Erythroblast (primary cell): ENCODE measurements around the gene OR10H5.

ENCODE experiments used
- GATA1 ChIP-seq: IDR thresholded peaks from 2 replicates; pipeline ENCODE4 v1.6.1; 2011; ENCODE audit warnings: low read depth, mild to moderate bottlenecking, control low read depth, low read length, moderate library complexity
- POLR2A ChIP-seq: IDR thresholded peaks from 2 replicates; pipeline ENCODE4 v1.6.1; 2011; ENCODE audit warnings: mild to moderate bottlenecking, low read length

GRCh38 chr19:15850385-15850784, 62.9 kb downstream of the OR10H5 start:
- TF ChIP-seq POLR2A, result no peak
- TF ChIP-seq GATA1, result no peak
